CD4-positive, alpha-beta T cell treated with Interleukin-21 for 1 hour (primary cell): ENCODE results near the gene EFCAB8.
A peak's percentile ranks its signal among the peaks of the same experiment; 100 is the strongest.
"Not testable (repeated sequence)": the region's sequence is repeated elsewhere in the genome, so short reads cannot be mapped to it uniquely, and the experiment has no call there.

Experiments used
- DNase-seq: peaks from one replicate; pipeline ENCODE4 v3.0.0-alpha.2; 2020

EFCAB8 gene

DNA sequence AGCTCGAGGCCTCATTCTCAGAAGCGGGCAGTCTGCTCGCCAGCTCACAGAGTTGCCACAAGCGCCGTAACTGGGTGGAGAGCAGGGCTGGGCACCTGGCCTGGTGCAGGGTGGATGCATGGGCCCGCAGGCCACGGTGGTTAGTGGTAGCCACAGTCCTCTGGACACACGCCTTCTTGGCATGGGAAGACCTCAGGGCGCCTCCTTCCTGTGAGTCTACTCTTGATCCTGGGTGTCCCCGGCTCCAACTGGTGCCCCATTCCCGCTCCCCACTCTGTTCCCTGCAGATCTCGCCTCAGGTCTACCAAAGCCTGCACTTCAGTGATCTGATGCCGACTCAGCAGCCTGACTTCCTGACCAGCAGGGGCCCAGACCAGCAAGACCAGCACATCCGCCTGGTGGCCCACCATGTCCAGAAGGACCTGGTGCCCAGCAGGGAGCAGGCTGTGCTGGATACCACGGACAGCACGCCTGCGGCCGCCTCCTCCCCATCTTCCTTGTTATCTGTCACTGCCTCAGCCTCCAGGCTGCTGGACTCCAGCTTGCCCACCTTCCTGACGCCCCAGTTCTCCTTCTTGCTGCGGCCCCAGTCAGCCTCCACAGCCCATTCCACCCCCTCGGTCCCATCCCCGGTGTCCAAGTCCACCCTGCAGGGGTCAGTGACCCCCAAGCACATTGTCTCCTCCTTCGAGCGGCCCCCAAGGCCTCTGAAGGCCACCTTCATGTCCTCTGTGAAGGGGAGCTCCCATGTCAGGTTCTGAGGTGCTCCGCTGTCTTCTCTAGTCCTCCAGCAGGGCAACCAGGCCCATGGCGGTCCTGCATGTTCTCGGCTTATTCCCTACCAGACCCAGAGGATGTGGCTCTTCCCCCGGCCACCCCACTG, 102.4 kb downstream of the EFCAB8 start:
- DNase-seq, result no peak

DNA sequence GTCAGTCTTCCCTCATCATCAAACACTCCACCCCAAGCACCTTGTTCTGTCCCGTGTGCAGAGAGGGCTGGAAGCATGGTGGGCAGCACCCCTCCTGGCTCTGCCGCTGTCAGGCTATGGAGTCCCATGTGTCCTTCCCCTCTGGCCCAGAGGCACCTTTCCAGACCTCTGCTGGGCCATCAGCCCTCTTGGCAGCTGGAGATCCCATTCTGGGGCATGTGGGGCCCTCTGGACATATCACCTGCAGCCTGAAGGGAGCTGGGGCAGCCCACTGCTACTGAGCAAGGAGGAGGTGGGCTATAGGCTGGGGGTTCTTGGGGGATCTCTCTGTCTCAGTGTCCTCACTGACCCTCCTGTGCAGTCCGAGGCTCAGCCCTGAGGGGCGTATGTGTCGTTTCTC, 103.3 kb downstream of the EFCAB8 start:
- DNase-seq, result no peak

DNA sequence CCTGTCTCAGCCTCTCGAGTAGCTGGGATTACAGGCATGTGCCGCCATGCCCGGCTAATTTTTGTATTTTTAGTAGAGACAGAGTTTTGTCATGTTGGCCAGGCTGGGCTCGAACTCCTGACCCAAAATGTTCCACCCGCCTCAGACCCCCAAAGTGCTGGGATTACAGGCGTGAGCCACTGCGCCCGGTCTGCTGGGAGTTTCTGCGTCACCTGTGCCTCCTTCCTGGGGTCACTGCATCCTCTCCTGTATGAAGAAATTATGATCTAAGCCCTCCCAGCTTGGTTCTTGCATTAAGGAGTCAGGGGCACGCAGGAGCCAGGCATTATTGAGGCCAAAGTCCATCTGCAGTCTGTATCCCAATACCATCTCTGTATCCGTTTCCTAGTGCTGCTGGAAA, 103.9 kb downstream of the EFCAB8 start:
- DNase-seq, result not testable (repeated sequence)

DNA sequence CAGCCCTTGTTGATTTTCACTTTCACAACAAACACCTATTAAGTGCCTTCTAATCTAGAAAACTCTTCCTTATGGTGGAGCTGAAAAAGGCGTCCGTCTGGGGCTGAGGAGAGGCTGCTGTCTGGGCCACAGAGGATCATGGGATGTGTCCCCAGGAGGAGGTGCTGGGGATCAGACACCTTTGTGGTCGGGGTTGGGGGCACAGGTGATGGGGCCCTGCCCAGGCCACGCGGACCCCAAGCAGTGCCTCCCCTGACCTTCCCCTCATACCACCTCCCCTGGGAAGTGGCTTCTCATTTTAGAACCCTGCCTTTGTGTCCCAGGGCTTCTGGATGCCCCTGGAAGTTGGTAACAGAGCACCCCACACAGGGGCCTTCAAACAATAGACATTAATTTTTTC, 104.5 kb downstream of the EFCAB8 start:
- DNase-seq, result no peak

DNA sequence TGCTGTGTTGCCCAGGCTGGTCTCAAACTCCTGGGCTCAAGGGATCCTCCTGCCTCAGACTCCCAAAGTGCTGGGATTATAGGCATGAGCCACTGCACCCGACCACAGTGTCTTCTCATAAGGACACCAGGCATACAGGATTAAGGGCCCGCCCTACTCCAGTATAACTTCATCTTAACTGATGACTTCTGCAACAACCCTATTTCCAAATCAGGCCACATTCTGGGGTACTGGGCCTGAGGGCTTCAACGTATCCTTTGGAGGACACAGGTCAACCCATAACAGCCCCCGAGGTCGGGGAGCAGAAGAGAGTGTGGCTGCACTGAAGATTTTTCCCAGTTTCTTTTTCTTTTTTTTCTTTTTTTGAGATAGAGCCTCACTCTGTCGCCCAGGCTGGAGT, 105.9 kb downstream of the EFCAB8 start:
- DNase-seq, result no peak

DNA sequence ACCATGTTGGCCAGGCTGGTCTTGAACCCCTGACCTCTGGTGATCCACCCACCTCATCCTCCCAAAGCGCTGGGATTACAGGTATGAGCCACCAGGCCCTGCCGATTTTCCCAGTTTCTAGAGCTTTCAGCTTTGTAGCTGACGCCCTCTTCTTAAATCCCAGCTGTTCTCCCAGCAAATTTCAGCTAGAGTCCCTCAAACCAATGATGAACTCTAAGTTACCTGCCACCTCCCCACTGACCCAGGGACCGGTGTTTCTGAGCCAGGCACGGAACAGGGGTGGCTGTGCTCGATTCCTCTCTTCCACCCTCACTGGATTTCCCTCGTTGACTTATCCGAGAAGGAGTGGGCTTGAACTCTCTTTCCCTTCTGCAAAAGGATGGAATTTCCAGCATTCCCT, 106.4 kb downstream of the EFCAB8 start:
- no peak for DNase-seq

DNA sequence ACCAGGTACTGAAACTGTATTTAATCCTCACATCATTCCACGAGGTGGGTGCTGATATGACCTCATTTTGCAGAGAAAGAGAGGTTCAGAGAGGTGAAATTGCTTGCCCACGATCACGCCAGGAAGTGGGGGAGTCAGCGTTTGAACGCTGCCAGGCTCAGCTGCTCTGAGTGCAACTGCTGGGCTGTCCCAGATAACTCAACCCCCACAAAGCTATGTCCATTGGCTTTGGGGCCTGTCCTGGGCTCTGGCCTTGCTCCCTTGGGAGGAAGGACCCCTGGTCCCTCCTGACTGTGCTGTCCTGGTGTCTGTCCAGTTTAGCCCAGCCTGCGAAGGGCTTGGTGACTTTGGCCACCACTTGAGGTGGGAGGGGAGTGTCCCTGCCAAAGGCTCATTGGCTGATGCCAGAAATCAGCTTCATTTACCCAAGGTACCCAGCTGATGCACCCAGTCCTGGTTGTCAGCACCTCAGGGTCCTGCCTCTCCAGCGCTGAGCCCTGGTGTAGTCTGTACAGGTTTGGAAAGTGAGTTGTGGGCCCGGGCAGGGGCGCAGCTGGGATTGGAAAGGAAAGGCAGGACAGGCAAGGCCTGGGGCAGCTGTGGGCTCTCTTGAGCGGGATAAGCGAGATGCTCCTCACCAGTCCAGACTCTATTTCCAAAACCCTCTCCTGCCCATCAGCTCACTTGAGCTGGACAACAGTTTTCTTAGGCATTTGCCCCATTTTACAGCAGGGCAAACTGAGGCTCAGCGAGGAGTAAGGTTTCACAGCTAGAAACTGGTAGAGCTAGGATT, 107.1 kb downstream of the EFCAB8 start:
- peak; percentile 47 for DNase-seq

DNA sequence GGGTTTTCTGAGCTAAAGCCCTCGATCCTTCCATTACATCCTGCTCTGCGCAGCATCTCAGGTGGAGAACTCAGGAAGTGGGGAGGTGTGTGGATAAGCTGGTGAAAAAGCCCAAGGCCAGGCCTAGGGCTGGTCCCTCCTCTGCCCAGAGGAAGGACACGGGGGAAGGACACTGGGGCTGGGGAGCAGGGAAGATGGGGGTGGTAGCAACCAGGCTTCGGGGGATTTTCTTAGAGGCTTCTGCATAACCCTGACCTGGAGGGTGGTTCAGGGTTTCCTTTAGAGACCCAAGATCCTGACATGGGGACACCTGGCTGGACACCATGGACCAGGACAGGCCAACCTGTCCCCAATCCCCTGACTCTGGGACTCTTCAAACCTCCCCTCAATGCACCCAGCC, 107.7 kb downstream of the EFCAB8 start:
- no peak for DNase-seq

DNA sequence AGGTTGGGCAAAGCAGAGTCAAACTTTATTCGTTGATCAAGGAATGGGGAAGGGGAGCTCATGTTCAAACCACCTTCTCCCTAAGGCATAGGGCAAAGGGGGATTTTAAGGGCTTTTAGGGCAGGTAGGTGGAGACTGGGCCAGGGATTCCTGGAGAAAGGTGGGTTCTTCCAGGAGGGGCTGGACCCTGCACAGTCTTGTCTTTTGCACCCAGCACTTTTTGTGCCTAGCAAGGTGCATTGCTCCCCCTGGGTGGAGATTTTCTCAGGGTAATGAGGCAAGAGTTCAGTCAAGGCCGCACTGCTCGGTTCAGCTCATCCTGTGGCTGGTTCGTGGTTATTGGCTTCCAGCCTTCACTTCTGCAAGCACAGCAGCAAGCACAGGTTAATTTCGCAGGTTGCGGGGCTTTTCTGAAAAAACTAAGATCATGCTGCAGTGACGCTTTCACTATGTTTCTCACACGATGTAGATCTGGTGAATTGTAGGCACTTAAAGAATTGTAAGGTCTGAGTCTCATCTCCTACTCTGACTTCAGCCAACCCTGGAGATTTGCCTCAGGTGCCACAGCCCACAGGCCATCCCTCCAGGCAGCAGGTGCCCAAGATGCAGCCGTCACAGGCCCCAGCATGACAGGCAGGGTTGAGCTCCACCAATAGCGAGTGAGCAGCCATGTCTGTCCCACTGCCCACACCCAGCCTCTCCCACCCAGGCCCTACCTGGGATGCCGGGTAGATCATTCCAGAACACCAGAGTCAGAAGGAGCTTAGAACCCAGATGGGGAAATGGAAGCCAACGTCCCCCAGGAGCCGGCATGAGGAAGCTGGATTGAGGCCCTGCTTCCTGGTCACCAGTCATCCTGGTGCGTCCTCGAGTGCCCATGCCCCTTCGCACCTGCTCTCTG, 108.4 kb downstream of the EFCAB8 start:
- peak; percentile 74 for DNase-seq

DNA sequence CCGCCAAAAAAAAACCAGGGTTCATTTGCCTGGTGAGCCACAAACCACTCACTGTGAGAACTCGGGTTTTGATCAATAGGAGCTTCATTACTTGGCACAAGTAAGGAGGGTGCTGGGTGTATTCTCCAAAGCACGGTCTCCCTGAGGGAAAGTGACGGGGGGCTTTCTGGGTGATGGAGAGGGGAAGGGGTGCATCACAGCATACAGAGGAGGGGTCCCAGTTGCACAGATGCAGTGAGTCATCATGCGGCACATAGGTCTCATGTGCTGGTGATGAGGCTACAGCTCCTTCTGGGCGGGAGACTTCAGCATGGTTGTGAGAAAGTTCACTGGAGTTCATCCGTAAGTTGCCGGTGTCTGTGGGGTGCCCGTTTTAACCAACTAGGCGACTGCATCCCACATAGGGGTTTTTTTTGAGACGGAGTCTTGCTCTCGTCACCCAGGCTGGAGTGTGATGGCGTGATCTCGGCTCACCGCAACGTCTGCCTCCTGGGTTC, 109.3 kb downstream of the EFCAB8 start:
- DNase-seq, result peak; percentile 75

DNA sequence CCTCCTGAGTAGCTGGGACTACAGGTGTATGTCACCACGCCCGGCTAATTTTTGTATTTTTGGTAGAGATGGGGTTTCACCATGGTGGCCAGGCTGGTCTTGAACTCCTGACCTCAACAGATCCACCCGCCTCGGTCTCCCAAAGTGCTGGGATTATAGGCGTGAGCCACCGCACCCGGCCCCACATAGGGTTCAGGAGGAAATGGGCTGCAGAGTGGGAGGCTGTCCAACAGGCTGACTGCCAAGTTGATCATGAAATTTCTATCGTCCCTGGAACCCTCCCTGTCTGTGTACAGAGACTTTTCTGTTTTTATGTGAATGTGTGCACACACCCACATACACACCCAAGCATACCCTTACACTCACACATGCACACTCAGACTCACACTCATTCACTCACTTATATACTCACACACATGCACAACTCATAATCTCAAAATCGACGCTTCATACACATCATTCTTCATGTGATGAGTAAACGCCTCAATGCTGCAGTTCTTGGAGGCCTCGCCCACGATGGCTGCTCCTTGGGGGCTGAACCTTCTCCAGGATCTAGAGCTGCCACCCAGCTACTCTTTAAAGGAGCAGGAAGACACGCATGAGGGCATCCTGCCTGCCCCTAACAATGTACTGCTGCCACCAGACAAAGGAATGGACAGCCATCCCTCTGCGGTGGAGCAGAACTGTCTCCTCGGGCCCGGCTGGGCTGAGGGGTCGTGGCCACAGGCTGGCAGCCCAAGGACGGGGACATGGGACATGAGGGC, 109.9 kb downstream of the EFCAB8 start:
- no peak for DNase-seq

DNA sequence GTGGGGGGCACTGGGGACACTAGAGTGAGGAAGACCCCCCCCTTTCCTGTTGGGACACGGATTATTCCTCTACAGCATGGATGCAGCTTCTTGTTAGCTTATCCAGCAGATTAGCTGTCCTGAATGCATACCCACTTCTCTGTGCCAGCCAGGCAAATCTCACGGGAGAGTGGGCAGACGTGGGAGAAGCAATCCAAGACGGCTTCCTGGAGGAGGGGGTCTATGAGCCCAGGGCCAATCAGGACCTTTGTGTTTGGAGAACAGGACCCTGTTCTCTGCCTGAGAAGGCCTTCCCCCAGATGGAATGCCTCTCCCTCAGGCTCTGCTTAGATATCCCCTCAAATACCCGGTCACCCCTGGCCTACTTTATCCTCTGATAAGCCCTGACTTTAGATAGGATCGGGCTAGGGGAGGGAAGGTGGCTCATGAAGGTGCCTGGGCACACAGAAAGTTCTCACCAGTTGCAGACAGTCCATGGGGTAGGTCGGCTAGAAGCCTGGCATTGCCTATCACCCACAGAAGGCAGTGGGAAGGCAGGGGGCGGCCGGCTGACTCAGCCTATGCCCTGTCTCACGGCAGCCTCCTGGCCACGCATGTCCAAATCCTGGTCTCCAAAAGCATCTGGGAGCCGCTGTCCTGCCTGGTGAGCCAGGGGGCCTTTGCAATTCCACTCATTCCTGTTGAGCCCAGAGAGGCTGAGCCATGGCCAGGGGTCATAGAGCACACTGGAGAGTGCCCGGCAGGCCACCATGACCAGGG, 110.8 kb downstream of the EFCAB8 start:
- DNase-seq, result no peak

DNA sequence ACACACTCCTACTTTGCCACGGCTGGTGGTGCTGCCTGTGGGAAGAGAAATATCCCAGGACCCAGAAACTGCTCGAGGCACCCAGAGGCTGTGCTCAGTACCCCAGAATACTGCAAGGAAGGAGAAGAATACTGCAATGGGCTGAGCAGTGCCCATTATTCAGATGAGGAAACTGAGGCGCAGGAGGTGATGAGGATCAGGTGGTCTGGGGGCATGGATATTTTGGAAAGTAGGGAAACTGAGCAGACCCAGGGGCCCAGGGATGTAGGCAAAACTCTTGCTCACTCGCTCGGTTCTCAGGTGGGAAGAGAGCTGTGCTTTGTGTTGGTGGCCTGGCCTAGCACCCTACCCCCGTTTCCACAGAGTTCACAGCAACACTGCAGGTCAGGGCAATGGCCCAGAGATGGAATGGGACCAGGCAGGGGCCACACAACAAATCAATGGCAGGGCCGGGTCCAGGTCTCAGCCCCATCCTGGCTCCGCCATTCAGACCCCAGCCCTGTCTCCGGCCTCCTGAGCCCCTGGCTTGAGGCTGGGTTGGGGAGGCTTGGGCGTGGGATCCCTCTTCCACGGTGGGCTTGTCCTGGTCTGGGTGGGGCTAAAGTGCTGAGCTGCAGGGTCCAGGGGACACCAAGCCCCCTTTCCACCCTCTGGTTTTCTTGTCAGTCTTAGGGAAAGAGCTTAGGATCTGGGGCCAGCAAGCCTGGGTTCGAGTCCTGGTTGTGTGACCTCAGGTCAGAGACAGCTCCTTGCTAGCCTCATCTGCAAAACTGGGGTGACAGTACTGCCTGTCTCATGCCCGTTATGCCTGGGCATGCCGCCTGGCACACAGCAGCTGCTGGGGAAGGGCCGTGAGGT, 111.6 kb downstream of the EFCAB8 start:
- no peak for DNase-seq

DNA sequence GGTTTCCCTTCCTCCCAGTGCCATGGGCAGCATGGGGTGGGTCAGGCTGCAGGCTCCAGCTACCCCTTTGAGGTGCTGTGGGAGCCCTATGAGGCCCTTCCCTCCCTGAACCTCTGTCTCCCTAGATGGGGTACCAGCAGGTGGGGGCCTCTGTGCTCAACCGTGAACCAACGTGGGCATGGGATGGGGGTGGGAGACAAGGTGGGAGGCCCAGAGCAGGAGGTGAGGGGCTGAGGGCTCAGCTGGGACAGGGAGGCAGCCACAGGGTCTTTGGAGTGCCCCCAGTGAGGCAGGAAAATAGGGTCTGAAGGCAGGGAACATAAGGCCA, 112.2 kb downstream of the EFCAB8 start:
- no peak for DNase-seq

DNA sequence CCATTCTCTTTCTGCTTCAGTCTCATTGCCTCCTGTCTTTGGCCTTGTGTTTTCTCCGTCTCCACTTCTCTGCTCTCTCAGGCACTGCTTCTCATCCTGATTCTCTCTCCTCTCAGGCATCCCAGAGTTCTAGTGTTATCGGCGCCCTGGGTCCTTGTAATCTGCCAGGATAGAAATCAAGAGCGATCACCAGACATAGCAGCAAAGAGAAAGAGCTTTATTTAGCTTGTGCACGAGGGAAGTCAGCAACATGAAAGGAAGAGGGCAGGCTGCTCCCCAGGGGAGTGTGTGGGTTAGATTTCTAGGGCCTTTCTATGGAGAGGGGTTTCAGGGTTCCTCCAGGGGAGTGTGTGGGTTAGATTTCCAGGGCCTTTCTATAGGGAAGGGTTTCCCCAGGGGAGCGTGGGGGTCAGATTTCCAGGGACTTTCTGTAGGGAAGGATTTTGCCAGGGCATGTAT, 113.0 kb downstream of the EFCAB8 start:
- peak; percentile 40 for DNase-seq

DNA sequence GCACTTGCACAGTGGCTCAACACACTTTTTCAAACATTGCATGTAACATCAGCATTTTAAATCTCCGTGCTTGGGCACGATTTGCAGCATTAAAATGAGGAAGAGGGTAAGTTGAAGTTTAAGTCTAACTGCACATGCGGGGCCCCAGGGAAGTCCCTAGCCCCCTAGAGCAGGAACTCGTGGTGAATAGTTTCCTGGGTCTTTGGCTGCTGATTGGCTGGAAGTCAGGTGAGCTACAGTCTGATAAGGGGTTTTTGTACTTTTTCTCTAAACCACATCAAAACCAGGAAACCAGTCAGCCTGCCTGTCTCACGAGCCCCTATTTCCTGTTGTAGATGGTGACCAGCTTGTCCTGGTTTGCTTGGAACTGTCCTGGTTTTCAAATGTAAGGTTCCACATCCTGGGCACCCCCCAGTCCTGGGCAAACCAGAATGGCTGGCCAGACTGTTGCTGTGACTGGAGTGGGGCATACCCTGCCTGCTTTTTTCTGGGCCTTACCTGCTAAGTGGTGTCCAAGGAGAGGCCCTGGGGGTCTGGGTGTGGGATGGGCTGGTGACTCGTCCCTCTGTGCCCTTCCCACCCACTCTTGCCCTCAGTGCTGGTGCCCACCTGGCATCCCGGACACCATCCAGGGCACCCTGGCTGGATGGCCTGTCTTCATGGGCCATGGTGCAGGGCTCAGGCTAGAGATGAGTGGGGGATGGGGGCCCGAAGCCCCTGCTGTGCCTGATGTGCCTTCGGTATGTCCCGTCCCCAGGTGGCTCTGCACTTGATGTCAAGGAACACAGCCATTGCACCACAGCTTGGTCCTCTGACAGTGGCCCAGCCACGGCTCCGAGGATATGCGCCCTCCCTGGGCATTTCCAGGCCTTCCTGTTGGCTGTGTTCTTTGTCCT, 113.7 kb downstream of the EFCAB8 start:
- DNase-seq, result peak; percentile 94

DNA sequence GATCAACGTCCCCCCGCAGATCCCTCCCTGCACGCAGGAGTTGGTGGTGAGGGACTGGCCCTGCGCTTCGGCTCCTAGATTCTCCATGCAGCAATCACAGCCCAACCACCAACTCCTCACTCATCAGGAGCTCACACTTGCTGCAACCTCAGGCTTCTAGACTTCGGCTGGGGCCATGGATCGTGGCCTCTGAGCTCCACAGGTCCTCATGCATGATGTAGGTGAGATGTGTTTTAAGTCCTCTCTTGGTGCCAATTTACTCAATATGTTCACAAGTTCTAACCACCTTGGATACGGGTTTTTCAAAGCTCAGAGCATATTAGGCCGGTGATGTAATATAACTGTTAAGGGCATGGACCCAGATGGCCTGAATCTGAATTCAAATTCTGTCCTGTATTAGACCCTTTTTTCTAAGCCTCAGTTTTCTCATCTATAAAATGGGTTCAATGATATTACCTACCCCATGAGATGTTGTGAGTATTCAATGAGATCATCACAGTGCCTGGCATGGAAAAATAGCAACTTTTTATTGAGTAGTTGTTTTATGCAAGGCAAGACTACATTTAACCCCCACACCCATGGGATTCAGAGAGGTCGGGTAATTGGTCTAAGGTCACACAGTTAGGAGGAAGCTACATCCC, 114.5 kb downstream of the EFCAB8 start:
- no peak for DNase-seq

DNA sequence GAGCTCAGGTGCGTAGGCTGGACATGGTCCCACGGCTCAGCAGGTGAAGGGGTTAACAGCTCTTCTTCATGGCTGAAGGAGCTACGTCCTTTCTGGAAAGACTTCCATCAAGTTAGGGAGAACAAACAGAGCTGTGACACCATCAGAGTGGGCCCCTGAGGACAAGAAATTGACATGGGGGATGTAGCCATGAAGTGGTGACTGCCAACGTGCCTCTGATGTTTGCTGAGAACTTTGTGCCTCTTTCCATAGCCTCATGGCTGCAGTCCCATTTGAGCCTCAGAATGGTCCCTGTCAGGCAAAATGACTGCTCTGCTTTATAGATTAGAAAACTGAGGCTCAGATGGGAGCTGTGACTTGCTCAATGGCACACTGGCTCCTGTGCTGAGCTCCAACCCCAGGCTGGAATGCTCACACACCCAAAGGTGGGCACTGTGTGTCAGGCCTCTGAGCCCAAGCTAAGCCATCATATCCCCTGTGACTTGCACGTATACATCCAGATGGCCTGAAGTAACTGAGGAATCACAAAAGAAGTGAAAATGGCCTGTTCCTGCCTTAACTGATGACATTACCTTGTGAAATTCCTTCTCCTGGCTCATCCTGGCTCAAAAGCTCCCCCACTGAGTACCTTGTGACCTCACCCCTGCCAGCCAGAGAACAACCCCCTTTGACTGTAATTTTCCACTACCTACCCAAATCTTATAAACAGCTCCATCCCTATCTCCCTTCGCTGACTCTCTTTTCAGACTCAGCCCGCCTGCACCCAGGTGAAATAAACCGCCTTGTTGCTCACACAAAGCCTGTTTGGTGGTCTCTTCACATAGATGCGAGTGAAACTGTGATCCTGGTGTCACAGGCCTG, 115.7 kb downstream of the EFCAB8 start:
- DNase-seq, result not testable (repeated sequence)
